Gastroesophageal sphincter (tissue), 4 donors: ENCODE results near the gene SLC35F5. TPM values are rescaled to one million over a fixed set of nuclear protein-coding genes. Genes with fewer than 3 reads are reported as not detected.
"Not testable (repeated sequence)": the region's sequence is repeated elsewhere in the genome, so short reads cannot be mapped to it uniquely, and the experiment has no call there.

Experiments used
- ATAC-seq: fragments of 150-250 bp; one replicate; pipeline ENCODE4 v1.9.1; 2016; ENCODE audit warnings: mild to moderate bottlenecking, moderate library complexity
- H3K27ac ChIP-seq, 4 donors: fragments of 200-600 bp; sonication (generic) in 3 of 4; 1 replicate in 3 of 4; 2 replicates in 1 of 4; pipeline ENCODE4 v1.5.1; 2016 to 2019
- H3K27me3 ChIP-seq: fragments of 200-600 bp; sonication (generic); one replicate; pipeline ENCODE4 v1.5.1; 2019
- H3K36me3 ChIP-seq, 2 donors: fragments of 200-600 bp; sonication (generic); one replicate each; pipeline ENCODE4 v1.5.1; 2019; ENCODE audit warnings: control low read depth in 1 of 2
- H3K4me1 ChIP-seq, 3 donors: fragments of 200-600 bp; sonication (generic); 1 replicate in 2 of 3; 2 replicates in 1 of 3; pipeline ENCODE4 v1.5.1; 2016 to 2019; ENCODE audit warnings: control low read depth in 2 of 3
- H3K4me3 ChIP-seq, 2 donors: fragments of 200-600 bp; sonication (generic); one replicate each; pipeline ENCODE4 v1.5.1; 2019; ENCODE audit warnings: mild to moderate bottlenecking in 1 of 2, moderate library complexity in 1 of 2
- H3K9me3 ChIP-seq, 3 donors: fragments of 200-600 bp; sonication (generic); one replicate each; pipeline ENCODE4 v1.5.1; 2017 to 2019; ENCODE audit warnings: control low read depth in 2 of 3
- CTCF ChIP-seq, 4 experiments: fragments of 200-600 bp in 2 of 4; fragments of 450-650 bp in 2 of 4; sonication (generic) in 1 of 4; IDR thresholded peaks; one replicate each; pipeline ENCODE4 v1.5.1; 2017 to 2019; ENCODE audit warnings: antibody characterized with exemption in 4 of 4, mild to moderate bottlenecking in 2 of 4, moderate library complexity in 2 of 4
- EP300 ChIP-seq: sonication (generic); formaldehyde crosslinking; IDR thresholded peaks from one replicate; pipeline ENCODE4 v1.6.1; 2017; ENCODE audit warnings: antibody characterized with exemption, mild to moderate bottlenecking
- POLR2A ChIP-seq, 2 donors: fragments of 450-650 bp; IDR thresholded peaks; one replicate each; pipeline ENCODE4 v1.6.1; 2017; ENCODE audit warnings: antibody characterized with exemption in 2 of 2, mild to moderate bottlenecking in 2 of 2, moderate library complexity in 1 of 2
- POLR2AphosphoS5 ChIP-seq: sonication (generic); formaldehyde crosslinking; IDR thresholded peaks from one replicate; pipeline ENCODE4 v1.6.1; 2017; ENCODE audit warnings: antibody characterized with exemption
- WGBS, 2 donors: methylation state at CpG; one replicate each; pipeline ENCODE4 v1.1.5; 2018; ENCODE audit warnings: low coverage in 1 of 2; 5-methylcytosine and 5-hydroxymethylcytosine counted together
- total RNA-seq, 4 donors: library from RNA; depleted of rRNA; stranded (reverse); fragments of >200 nt; gene quantifications; one replicate each; pipeline ENCODE4 v1.1.0, GENCODE V29; 2016

SLC35F5 gene
- total RNA-seq, 4 donors from 2014 or later = 42.5 to 90.3 (median 49.2) TPM

- 83 to 88% methylated on average over 5 to 7 of the region's 8 CpGs for WGBS, 2 donors
- ATAC-seq = no peak
- no peak for TF ChIP-seq POLR2AphosphoS5
- TF ChIP-seq EP300 = no peak
- TF ChIP-seq CTCF (IDR thresholded peaks at IDR 0.05) = no peak
- TF ChIP-seq POLR2A (IDR thresholded peaks at IDR 0.05) = no peak
These were observed 77.0 kb downstream of the SLC35F5 start for GRCh38 chr2:113679457-113679856.

GRCh38 chr2:113677330-113677729 lies 79.1 kb downstream of the SLC35F5 start:
- no peaks in the 10 kb centered on the region for H3K36me3 ChIP-seq
- H3K4me3 ChIP-seq = no peak overlapping the region
- H3K27me3 ChIP-seq = no peaks in the 10 kb centered on the region
- no peaks in the 10 kb centered on the region for H3K4me1 ChIP-seq
- ATAC-seq = no peak
- no peaks in the 10 kb centered on the region for H3K9me3 ChIP-seq
- no peak overlapping the region for H3K27ac ChIP-seq
- 67 to 73% methylated on average over 2 of the region's 2 CpGs for WGBS, 2 donors
- TF ChIP-seq POLR2AphosphoS5 (no peak), POLR2A (IDR thresholded peaks at IDR 0.05) (no peak), CTCF (IDR thresholded peaks at IDR 0.05) (no peak), EP300 (no peak)

More at GRCh38 chr2:113679457-113679856, 77.0 kb downstream of the SLC35F5 start:
- Histone ChIP-seq H3K27me3 (no peaks in the 10 kb centered on the region), H3K27ac (no peak overlapping the region), H3K9me3 (no peaks in the 10 kb centered on the region), H3K4me1 (no peaks in the 10 kb centered on the region), H3K4me3 (no peak overlapping the region), H3K36me3 (no peaks in the 10 kb centered on the region)

- no peaks in the 10 kb centered on the region for H3K27me3 ChIP-seq
- H3K36me3 ChIP-seq = no peaks in the 10 kb centered on the region
- TF ChIP-seq POLR2AphosphoS5 = no peak
- no peak for TF ChIP-seq POLR2A (IDR thresholded peaks at IDR 0.05)
- TF ChIP-seq EP300 = no peak
- no peak for TF ChIP-seq CTCF (IDR thresholded peaks at IDR 0.05)
- no peaks in the 10 kb centered on the region for H3K4me1 ChIP-seq
- no peaks in the 10 kb centered on the region for H3K9me3 ChIP-seq
- H3K27ac ChIP-seq = no peak overlapping the region
- no peak for ATAC-seq
- no peak overlapping the region for H3K4me3 ChIP-seq
- WGBS, 2 donors = 87 to 96% methylated on average over 3 to 4 of the region's 4 CpGs
These were observed 79.7 kb downstream of the SLC35F5 start for GRCh38 chr2:113676623-113677266.

GRCh38 chr2:113675875-113676274 lies 80.6 kb downstream of the SLC35F5 start:
- no peak for ATAC-seq
- Histone ChIP-seq H3K4me3 (no peak overlapping the region), H3K4me1 (no peaks in the 10 kb centered on the region), H3K27ac (no peak overlapping the region), H3K27me3 (no peaks in the 10 kb centered on the region), H3K36me3 (no peaks in the 10 kb centered on the region), H3K9me3 (no peaks in the 10 kb centered on the region)
- WGBS, 2 donors = 54% methylated on average over 9 of the region's 9 CpGs
- TF ChIP-seq EP300 (no peak), POLR2A (IDR thresholded peaks at IDR 0.05) (no peak), CTCF (IDR thresholded peaks at IDR 0.05) (no peak), POLR2AphosphoS5 (no peak)

GRCh38 chr2:113672326-113672932 lies 84.0 kb downstream of the SLC35F5 start:
- no peak for ATAC-seq
- TF ChIP-seq CTCF (IDR thresholded peaks at IDR 0.05) (no peak), POLR2A (IDR thresholded peaks at IDR 0.05) (no peak), POLR2AphosphoS5 (no peak), EP300 (no peak)
- Histone ChIP-seq H3K4me1 (no peaks in the 10 kb centered on the region), H3K27me3 (no peaks in the 10 kb centered on the region), H3K36me3 (no peaks in the 10 kb centered on the region), H3K4me3 (no peak overlapping the region), H3K27ac (no peak overlapping the region), H3K9me3 (no peaks in the 10 kb centered on the region)
- 66 to 72% methylated on average over 3 to 4 of the region's 7 CpGs for WGBS, 2 donors

GRCh38 chr2:113669013-113669412 lies 87.4 kb downstream of the SLC35F5 start:
- no CpG with 5 or more reads among the region's 21 CpGs for WGBS, 2 donors

GRCh38 chr2:113664761-113665533 lies 91.5 kb downstream of the SLC35F5 start:
- H3K4me3 ChIP-seq, H3K27ac ChIP-seq, ATAC-seq, H3K27me3 ChIP-seq, H3K9me3 ChIP-seq, H3K4me1 ChIP-seq, H3K36me3 ChIP-seq: not testable (repeated sequence)
- 58 to 100% methylated on average over 1 to 6 of the region's 6 CpGs for WGBS, 2 donors

More at GRCh38 chr2:113669013-113669412, 87.4 kb downstream of the SLC35F5 start:
- not testable (repeated sequence) for H3K4me1 ChIP-seq, ATAC-seq, H3K9me3 ChIP-seq, H3K27ac ChIP-seq, H3K27me3 ChIP-seq, H3K4me3 ChIP-seq, H3K36me3 ChIP-seq
